Sigmoid colon (tissue), 7 donors: ENCODE results near the gene DTD2. TPM values are rescaled to one million over a fixed set of nuclear protein-coding genes. Genes with fewer than 3 reads are reported as not detected.
A peak's percentile ranks its signal among the peaks of the same experiment; 100 is the strongest.

Experiments used
- DNase-seq: peaks from one replicate; pipeline ENCODE4 v3.0.0-alpha.2; 2019
- H3K27ac ChIP-seq, 4 donors: fragments of 200-600 bp; sonication (generic); one replicate each; pipeline ENCODE4 v1.5.1; 2016 to 2019; ENCODE audit warnings: mild to moderate bottlenecking in 1 of 4
- H3K27me3 ChIP-seq, 3 donors: fragments of 200-600 bp; sonication (generic); one replicate each; pipeline ENCODE4 v1.5.1; 2019; ENCODE audit warnings: mild to moderate bottlenecking in 1 of 3
- H3K36me3 ChIP-seq, 4 donors: fragments of 200-600 bp; sonication (generic); one replicate each; pipeline ENCODE4 v1.5.1; 2016 to 2019
- H3K4me1 ChIP-seq, 4 donors: fragments of 200-600 bp; sonication (generic); one replicate each; pipeline ENCODE4 v1.5.1; 2017 to 2019
- H3K4me3 ChIP-seq, 4 donors: fragments of 200-600 bp; sonication (generic); one replicate each; pipeline ENCODE4 v1.5.1; 2017 to 2019; ENCODE audit warnings: mild to moderate bottlenecking in 2 of 4, moderate library complexity in 1 of 4
- H3K9me3 ChIP-seq, 4 donors: fragments of 200-600 bp in 3 of 4; sonication (generic) in 3 of 4; one replicate each; pipeline versions ENCODE4 v1.5.1 to v1.6.1; 2013 to 2019
- EP300 ChIP-seq, 4 donors: sonication (generic); formaldehyde crosslinking; IDR thresholded peaks; one replicate each; pipeline ENCODE4 v1.6.1; 2017; ENCODE audit warnings: antibody characterized with exemption in 4 of 4
- POLR2A ChIP-seq, 2 donors: fragments of 450-650 bp; IDR thresholded peaks; one replicate each; pipeline ENCODE4 v1.6.1; 2016; ENCODE audit warnings: antibody characterized with exemption in 2 of 2, mild to moderate bottlenecking in 2 of 2, moderate library complexity in 2 of 2
- POLR2AphosphoS5 ChIP-seq, 4 donors: sonication (generic); formaldehyde crosslinking; IDR thresholded peaks; one replicate each; pipeline ENCODE4 v1.6.1; 2017; ENCODE audit warnings: antibody characterized with exemption in 4 of 4
- WGBS, 2 donors: extraction: QIAGEN DNeasy Blood & Tissue Kit; methylation state at CpG; one replicate each; pipeline ENCODE4 v1.1.7; 2013; 5-methylcytosine and 5-hydroxymethylcytosine counted together
- intact Hi-C: fragments of 100-400 bp; cut with DNase I; formaldehyde crosslinking; loops from one replicate; pipeline ENCODE4 v1.15.1; 2023
- polyA plus RNA-seq, 3 donors: library from polyadenylated mRNA; stranded (reverse); fragments of 200-250 nt; gene quantifications; one replicate each; pipeline ENCODE4 v1.2.3, GENCODE V29; 2013
- total RNA-seq, 4 donors: library from RNA; depleted of rRNA; stranded (reverse); fragments of >200 nt; gene quantifications; one replicate each; pipeline ENCODE4 v1.1.0, GENCODE V29; 2016
- TF ChIP-seq, protein P1 (sequence below), 4 experiments: fragments of 450-650 bp in 3 of 4; fragments of 200-600 bp in 1 of 4; IDR thresholded peaks; one replicate each; pipeline ENCODE4 v1.5.1; 2016 to 2019; ENCODE audit warnings: antibody characterized with exemption in 4 of 4, mild to moderate bottlenecking in 3 of 4, moderate library complexity in 2 of 4
- donor health status: healthy with polysubstance abuse.
- donor health status: Bipolar disorder and iron deficiency.
- donor health status: healthy.

Gene DTD2
- total and polyA plus RNA-seq, 7 donors: 10.8 to 31.6 (median 26.0) TPM

DNA sequence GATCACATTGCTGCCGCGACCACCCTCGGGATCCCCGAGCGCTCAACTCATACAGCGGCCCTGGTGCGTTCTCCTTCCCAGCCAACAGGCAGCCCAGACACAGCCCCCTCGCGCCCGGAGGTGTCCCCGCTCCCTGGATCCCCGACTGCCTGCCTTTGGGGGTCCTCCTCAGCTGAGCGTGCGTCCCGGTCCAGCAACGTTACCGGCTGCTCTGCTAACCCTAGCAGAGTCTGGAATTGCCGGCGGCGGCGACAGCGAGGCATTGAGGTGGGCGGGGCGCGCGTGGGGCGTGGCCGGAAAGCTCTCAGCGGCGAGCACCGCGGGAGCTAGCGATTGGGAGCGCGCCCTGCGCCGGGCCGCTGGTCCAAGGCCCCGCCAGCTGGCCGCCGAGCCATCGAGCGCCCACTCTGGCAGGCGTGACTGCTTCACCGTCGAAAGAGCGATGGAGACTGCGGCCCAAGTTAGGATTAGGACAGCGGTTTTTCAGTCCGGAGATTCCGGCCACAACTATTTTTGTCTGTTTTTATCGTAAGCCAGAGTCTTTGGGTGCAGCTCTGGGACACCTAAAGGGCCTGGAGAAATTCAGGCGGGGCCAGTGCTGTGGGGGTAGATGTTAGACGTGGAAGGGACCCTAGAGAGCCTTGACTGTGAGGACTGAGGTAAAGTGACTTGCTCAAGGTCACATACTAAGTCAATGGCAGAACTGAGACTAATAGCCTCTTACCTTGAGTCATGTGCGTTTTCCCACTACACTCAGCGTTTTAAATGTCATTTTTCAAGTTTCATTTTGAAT, 36.8 kb downstream of the DTD2 start, which contains the start of gene HEATR5A:
HEATR5A (minus strand) TSS at position 232 of the 793 bp plus-strand sequence. CDS start 17,575 bp downstream, outside the sequence.
- Histone ChIP-seq H3K36me3 (no peaks in the 10 kb centered on the region), H3K4me3 (peak within 1 kb of the TSS; percentile 86 to 100 (median 92)), H3K27me3 (no peaks in the 10 kb centered on the region), H3K27ac (peak within 1 kb of the TSS; percentile 90 to 95 (median 92)), H3K4me1 (peaks cover 0 to 36% (median 22%) of the 10 kb centered on the region in 4 donors), H3K9me3 (no peaks in the 10 kb centered on the region)
- intact Hi-C loops: loop anchor here (2.0 to 5.0 kb wide), 2 partner anchors 36 to 142 kb away; partner anchors contain the start of genes DTD2 and NUBPL
- 2% methylated on average over 56 of the region's 56 CpGs for WGBS, 2 donors
- DNase-seq: peak; percentile 97
- TF ChIP-seq EP300 (IDR thresholded peaks at IDR 0.05) (no peak), POLR2AphosphoS5 (IDR thresholded peaks at IDR 0.05) (peak; percentile 98 to 99 (median 98)), POLR2A (IDR thresholded peaks at IDR 0.05) (peak; percentile 92 to 97)
- TF ChIP-seq, protein P1, sequence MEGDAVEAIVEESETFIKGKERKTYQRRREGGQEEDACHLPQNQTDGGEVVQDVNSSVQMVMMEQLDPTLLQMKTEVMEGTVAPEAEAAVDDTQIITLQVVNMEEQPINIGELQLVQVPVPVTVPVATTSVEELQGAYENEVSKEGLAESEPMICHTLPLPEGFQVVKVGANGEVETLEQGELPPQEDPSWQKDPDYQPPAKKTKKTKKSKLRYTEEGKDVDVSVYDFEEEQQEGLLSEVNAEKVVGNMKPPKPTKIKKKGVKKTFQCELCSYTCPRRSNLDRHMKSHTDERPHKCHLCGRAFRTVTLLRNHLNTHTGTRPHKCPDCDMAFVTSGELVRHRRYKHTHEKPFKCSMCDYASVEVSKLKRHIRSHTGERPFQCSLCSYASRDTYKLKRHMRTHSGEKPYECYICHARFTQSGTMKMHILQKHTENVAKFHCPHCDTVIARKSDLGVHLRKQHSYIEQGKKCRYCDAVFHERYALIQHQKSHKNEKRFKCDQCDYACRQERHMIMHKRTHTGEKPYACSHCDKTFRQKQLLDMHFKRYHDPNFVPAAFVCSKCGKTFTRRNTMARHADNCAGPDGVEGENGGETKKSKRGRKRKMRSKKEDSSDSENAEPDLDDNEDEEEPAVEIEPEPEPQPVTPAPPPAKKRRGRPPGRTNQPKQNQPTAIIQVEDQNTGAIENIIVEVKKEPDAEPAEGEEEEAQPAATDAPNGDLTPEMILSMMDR (IDR thresholded peaks at IDR 0.05): peak in 1 of 4 experiments; percentile 19

DNA sequence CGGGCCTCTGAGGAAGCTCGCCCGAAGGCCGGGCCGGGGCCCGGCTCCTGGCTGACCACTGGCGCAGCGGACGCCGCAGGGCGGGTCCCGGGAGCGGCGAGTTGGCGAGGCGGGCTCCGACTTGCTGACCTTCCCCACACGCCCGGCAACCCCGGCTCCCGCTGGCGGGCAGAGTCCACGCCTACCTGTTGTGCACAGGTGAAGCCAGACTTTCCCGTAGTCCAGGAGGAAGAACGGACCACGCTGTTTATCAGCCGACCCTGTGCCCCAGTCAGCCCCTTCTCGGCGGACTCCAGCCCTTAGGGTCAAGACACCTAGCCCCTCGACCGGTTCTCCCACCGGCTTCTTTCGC, 37.4 kb downstream of the DTD2 start:
- intact Hi-C loops: loop anchor here (2.0 to 5.0 kb wide), 2 partner anchors 37 to 142 kb away; partner anchors contain the start of genes DTD2 and NUBPL
- Histone ChIP-seq H3K27me3 (no peaks in the 10 kb centered on the region), H3K9me3 (no peaks in the 10 kb centered on the region), H3K27ac (peak overlapping the region; percentile 90 to 95 (median 92)), H3K4me1 (peaks cover 0 to 41% (median 24%) of the 10 kb centered on the region in 4 donors), H3K36me3 (no peaks in the 10 kb centered on the region), H3K4me3 (peak overlapping the region; percentile 86 to 100 (median 92))
- TF ChIP-seq EP300 (IDR thresholded peaks at IDR 0.05) (no peak), POLR2A (IDR thresholded peaks at IDR 0.05) (no peak), POLR2AphosphoS5 (IDR thresholded peaks at IDR 0.05) (no peak)
- TF ChIP-seq, protein P1 (IDR thresholded peaks at IDR 0.05): no peak
- 0% methylated on average over 33 of the region's 33 CpGs for WGBS, 2 donors
- DNase-seq: peak; percentile 71

DNA sequence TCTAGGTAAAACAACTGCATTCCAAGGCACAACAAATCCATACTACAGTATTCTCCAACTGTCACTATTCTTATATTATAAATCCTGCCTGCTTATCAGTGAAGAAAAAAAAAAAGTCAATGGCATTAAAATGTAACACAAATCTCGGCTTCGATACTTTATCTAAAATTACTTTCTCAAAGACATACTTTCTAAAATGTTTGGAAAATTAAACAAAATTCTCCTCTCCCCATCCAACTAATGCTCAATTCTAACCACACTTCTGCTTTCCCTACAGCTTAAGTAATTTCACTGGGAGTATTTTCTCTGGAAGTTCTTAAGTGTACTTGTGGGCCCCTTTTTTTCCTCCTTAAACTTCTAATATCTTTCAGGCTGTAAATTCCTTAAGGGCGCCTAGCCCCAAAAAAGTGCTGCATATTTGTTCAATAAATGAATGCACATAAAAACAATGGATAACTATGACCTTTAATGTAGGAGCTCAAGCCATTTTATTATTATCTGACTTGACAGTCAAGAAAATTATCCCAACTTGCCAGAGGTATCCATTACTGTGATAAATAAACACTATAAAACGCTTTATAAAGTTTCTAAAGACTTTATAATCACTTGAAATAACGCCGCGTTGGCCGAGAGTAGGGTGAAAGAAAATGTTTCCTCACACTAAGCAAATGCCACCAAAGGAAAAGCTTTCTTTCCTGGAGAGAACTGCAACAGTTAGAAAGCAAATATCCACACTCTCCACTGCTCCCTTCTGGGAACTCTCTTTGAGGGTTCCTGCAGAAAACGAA, 37.9 kb downstream of the DTD2 start:
- H3K27me3 ChIP-seq: no peaks in the 10 kb centered on the region
- 3 to 17% methylated on average over 9 of the region's 9 CpGs for WGBS, 2 donors
- DNase-seq: no peak
- peak overlapping the region; percentile 86 to 100 (median 92) for H3K4me3 ChIP-seq
- no peaks in the 10 kb centered on the region for H3K9me3 ChIP-seq
- intact Hi-C loops: no loop called here
- H3K27ac ChIP-seq: peak overlapping the region; percentile 90 to 95 (median 92)
- TF ChIP-seq POLR2AphosphoS5 (IDR thresholded peaks at IDR 0.05): no peak
- TF ChIP-seq POLR2A (IDR thresholded peaks at IDR 0.05): no peak
- TF ChIP-seq EP300 (IDR thresholded peaks at IDR 0.05): no peak
- TF ChIP-seq, protein P1 (IDR thresholded peaks at IDR 0.05): no peak
- peaks cover 0 to 45% (median 28%) of the 10 kb centered on the region in 4 donors for H3K4me1 ChIP-seq
- H3K36me3 ChIP-seq: no peaks in the 10 kb centered on the region

DNA sequence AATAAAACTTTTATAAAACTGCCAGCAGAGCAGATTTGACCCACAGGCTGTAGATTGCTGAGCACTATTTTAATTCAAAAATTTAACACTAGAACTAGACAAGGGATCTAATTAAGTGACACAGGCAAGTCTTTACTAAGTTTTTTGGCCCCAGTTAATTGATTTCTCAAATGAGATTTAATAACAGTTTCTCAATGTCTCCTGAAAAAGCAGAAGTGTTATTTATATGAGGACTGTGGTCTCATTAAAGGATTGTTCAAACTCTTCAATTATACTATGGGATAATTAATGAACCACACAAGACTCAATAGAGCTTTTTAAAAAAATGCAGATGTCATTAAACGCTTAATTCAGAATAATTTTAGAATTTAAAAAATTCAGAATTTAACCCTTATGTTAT, 38.9 kb downstream of the DTD2 start:
- H3K36me3 ChIP-seq: no peaks in the 10 kb centered on the region
- no peak for TF ChIP-seq EP300 (IDR thresholded peaks at IDR 0.05)
- TF ChIP-seq POLR2AphosphoS5 (IDR thresholded peaks at IDR 0.05): no peak
- TF ChIP-seq, protein P1 (IDR thresholded peaks at IDR 0.05): no peak
- TF ChIP-seq POLR2A (IDR thresholded peaks at IDR 0.05): no peak
- H3K4me3 ChIP-seq: no peak overlapping the region
- no peak for DNase-seq
- H3K4me1 ChIP-seq: peaks cover 0 to 55% (median 32%) of the 10 kb centered on the region in 4 donors
- H3K27ac ChIP-seq: peak overlapping the region in 3 of 4 donors; percentile 17 to 93 (median 91)
- H3K9me3 ChIP-seq: no peaks in the 10 kb centered on the region
- no peaks in the 10 kb centered on the region for H3K27me3 ChIP-seq
- 63 to 68% methylated on average over 1 of the region's 1 CpG for WGBS, 2 donors
- intact Hi-C loops: no loop called here
